22Rv1 (cell line): ENCODE results near the gene TRIM39.

ENCODE experiments used
- ZFX ChIP-seq: fragments of 450-650 bp; IDR thresholded peaks from 2 replicates; pipeline ENCODE4 v1.6.1; 2017; ENCODE audit warnings: antibody characterized with exemption, borderline replicate concordance
- TF ChIP-seq, protein P1 (sequence below): fragments of 450-650 bp; IDR thresholded peaks from 2 replicates; pipeline ENCODE4 v1.5.1; 2017; ENCODE audit warnings: mild to moderate bottlenecking

DNA sequence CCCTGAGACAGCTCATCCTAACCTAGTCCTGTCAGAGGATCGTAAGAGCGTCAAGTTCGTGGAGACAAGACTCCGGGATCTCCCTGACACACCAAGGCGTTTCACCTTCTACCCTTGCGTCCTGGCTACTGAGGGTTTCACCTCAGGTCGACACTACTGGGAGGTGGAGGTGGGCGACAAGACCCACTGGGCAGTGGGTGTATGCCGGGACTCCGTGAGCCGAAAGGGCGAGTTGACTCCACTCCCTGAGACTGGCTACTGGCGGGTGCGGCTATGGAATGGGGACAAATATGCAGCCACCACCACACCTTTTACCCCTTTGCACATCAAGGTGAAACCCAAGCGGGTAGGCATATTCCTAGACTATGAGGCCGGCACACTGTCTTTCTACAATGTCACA lies 15.0 kb downstream of the TRIM39 start:
- TF ChIP-seq, protein P1, sequence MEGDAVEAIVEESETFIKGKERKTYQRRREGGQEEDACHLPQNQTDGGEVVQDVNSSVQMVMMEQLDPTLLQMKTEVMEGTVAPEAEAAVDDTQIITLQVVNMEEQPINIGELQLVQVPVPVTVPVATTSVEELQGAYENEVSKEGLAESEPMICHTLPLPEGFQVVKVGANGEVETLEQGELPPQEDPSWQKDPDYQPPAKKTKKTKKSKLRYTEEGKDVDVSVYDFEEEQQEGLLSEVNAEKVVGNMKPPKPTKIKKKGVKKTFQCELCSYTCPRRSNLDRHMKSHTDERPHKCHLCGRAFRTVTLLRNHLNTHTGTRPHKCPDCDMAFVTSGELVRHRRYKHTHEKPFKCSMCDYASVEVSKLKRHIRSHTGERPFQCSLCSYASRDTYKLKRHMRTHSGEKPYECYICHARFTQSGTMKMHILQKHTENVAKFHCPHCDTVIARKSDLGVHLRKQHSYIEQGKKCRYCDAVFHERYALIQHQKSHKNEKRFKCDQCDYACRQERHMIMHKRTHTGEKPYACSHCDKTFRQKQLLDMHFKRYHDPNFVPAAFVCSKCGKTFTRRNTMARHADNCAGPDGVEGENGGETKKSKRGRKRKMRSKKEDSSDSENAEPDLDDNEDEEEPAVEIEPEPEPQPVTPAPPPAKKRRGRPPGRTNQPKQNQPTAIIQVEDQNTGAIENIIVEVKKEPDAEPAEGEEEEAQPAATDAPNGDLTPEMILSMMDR = no peak
- TF ChIP-seq ZFX = no peak
